SJSA1 (cell line): ENCODE measurements around the gene ALDH3A1. TPM values are rescaled to one million over a fixed set of nuclear protein-coding genes. Genes with fewer than 3 reads are reported as not detected.

ENCODE experiments used
- DNase-seq, 2 experiments: peaks; one replicate each; pipeline ENCODE4 v3.0.0-alpha.2; 2015 to 2020; ENCODE audit warnings: low spot score in 2 of 2, low read depth in 1 of 2
- H3K27ac ChIP-seq: fragments of 250-450 bp; sonication (Bioruptor Pico); 2 replicates; pipeline ENCODE4 v1.5.1; 2020; ENCODE audit warnings: mild to moderate bottlenecking, moderate library complexity
- H3K27me3 ChIP-seq: fragments of 250-450 bp; sonication (Bioruptor Pico); replicated peaks from 2 replicates; pipeline ENCODE4 v1.5.1; 2020; ENCODE audit warnings: mild to moderate bottlenecking, moderate library complexity
- H3K36me3 ChIP-seq: fragments of 250-450 bp; sonication (Bioruptor Pico); 2 replicates; pipeline ENCODE4 v1.5.1; 2020; ENCODE audit warnings: mild to moderate bottlenecking
- H3K4me1 ChIP-seq: fragments of 250-450 bp; sonication (Bioruptor Pico); replicated peaks from 2 replicates; pipeline ENCODE4 v1.6.1; 2021; ENCODE audit warnings: mild to moderate bottlenecking
- H3K4me3 ChIP-seq: fragments of 250-450 bp; sonication (Bioruptor Pico); 2 replicates; pipeline ENCODE4 v1.5.1; 2020; ENCODE audit warnings: mild to moderate bottlenecking
- H3K9me3 ChIP-seq: fragments of 250-450 bp; sonication (Bioruptor Pico); replicated peaks from 2 replicates; pipeline ENCODE4 v1.5.1; 2020; ENCODE audit warnings: mild to moderate bottlenecking
- total RNA-seq: library from RNA; depleted of rRNA; stranded (reverse); fragments of >200 nt; shearing (Covaris generic); gene quantifications from 2 replicates; pipeline ENCODE4 v1.2.3, GENCODE V29; 2014; rRNA removed

ALDH3A1 gene
- total RNA-seq, 1 experiment from 2014 or later = not detected

DNA sequence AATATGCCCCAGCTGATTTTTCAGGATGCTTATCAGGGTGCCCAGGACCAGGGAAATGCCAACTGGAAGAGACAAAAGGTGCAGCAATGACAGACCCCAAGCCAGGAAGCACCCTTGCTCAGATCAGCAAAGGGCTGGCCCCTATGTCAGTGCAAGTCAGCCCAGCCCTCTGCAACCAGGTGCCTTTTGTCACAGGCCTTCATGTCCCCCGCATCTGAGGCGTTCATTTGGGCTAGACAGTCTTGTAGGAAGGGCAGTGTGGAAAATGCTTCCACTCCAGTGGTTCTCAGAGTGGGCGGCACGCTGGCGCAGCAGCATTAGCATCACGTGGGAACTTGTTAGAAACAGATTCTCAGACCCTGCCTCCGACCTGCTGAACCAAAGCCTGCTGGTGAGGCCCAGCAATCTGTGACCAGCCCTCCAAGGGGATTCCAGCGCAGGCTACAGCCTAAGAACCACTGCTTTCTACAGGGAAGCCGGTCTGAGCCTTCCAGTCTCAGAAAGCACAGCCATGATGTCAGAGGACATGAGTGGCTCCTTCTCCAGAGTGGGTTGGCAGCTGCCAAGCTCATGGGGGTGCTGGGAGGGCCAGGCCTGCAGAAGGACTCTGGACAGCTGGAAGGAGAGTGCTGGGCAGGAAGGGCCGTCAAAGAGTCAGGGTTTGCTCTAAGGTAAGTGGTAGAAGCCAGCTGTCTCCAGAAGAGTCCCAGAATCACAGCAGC, 44.8 kb downstream of the ALDH3A1 start:
- H3K9me3 ChIP-seq = no peaks in the 10 kb centered on the region
- H3K4me1 ChIP-seq = no peaks in the 10 kb centered on the region
- no peak overlapping the region for H3K27ac ChIP-seq
- H3K36me3 ChIP-seq = no peaks in the 10 kb centered on the region
- H3K4me3 ChIP-seq = no peak overlapping the region
- H3K27me3 ChIP-seq = no peaks in the 10 kb centered on the region
- DNase-seq = no peak

DNA sequence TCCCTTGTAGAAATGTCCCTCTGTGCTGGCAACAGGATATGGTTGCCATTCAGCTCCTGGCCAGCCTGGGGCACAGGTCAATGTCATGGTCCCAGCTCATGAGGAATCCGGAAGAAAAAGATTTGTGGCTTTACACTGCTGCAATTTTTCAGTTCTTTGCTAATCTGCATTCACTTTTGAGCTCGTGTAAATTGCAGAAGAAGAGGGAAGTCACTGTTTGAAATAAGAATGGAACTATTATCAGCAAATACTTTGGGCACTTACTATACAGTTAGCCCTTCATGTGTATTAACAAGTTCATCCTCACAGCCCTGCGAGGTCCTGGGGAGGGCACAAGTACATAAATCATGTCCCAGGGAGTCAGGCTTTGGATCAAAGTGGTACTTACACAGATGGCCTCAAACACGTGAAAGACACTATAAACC, 45.9 kb downstream of the ALDH3A1 start:
- no peaks in the 10 kb centered on the region for H3K4me1 ChIP-seq
- no peaks in the 10 kb centered on the region for H3K36me3 ChIP-seq
- no peaks in the 10 kb centered on the region for H3K27me3 ChIP-seq
- H3K27ac ChIP-seq = no peak overlapping the region
- no peak overlapping the region for H3K4me3 ChIP-seq
- no peaks in the 10 kb centered on the region for H3K9me3 ChIP-seq
- DNase-seq = no peak

Other genes starting within 250 kb of the ALDH3A1 start
- not detected in 2 replicates for gene SLC47A1, start 214.4 kb downstream of the ALDH3A1 start, total RNA-seq
- gene ALDH3A2, start 99.5 kb downstream of the ALDH3A1 start, total RNA-seq = 22.1 and 35.7 TPM in 2 replicates
- gene SLC47A2, start 31.7 kb downstream of the ALDH3A1 start, total RNA-seq = not detected in 2 replicates
- 5.5 and 7.3 TPM in 2 replicates for gene ULK2, start 119.6 kb upstream of the ALDH3A1 start, total RNA-seq
- 18.2 and 19.0 TPM in 2 replicates for gene AKAP10, start 229.5 kb upstream of the ALDH3A1 start, total RNA-seq